Measurements from ENCODE around the gene PIGZ. TPM values are rescaled to one million over a fixed set of nuclear protein-coding genes. Genes with fewer than 3 reads are reported as not detected.
A peak's percentile ranks its signal among the peaks of the same experiment; 100 is the strongest.

PIGZ gene
- total RNA-seq, 6 donors from 2014 or later = 3.4 to 16.8 (median 7.3) TPM

GRCh38 chr3:196969134-196969659, 564 bp upstream of the PIGZ start:
- Histone ChIP-seq H3K27ac (peak overlapping the region; percentile 70 to 89 (median 80)), H3K27me3 (no peaks in the 10 kb centered on the region), H3K36me3 (no peaks in the 10 kb centered on the region), H3K4me3 (peak overlapping the region; percentile 74 to 98 (median 92)), H3K9me3 (no peaks in the 10 kb centered on the region), H3K4me1 (peaks cover 8 to 26% (median 11%) of the 10 kb centered on the region in 4 donors)
- ATAC-seq (ENCODE audit: low FRiP score in 2 of 2) = peak in 1 of 2 donors; percentile 53
- TF ChIP-seq POLR2AphosphoS5 (IDR thresholded peaks at IDR 0.05) (no peak), POLR2A (IDR thresholded peaks at IDR 0.05) (no peak), EP300 (IDR thresholded peaks at IDR 0.05) (no peak), CTCF (IDR thresholded peaks at IDR 0.05) (no peak)
- WGBS, 2 donors = 0 to 5% methylated on average over 4 of the region's 72 CpGs
- peak; percentile 51 to 90 for DNase-seq

GRCh38 chr3:196967412-196968232, 1.0 kb downstream of the PIGZ start:
- H3K4me3 ChIP-seq = peak overlapping the region; percentile 74 to 98 (median 86)
- H3K27me3 ChIP-seq = no peaks in the 10 kb centered on the region
- no peaks in the 10 kb centered on the region for H3K9me3 ChIP-seq
- peaks cover 8 to 26% (median 11%) of the 10 kb centered on the region in 4 donors for H3K4me1 ChIP-seq
- DNase-seq (peak in 1 of 2 donors; percentile 50), ATAC-seq (ENCODE audit: low FRiP score in 2 of 2) (no peak)
- 69 to 79% methylated on average over 33 to 35 of the region's 35 CpGs for WGBS, 2 donors
- no peak for TF ChIP-seq POLR2A (IDR thresholded peaks at IDR 0.05)
- no peak for TF ChIP-seq POLR2AphosphoS5 (IDR thresholded peaks at IDR 0.05)
- TF ChIP-seq CTCF (IDR thresholded peaks at IDR 0.05) = no peak
- TF ChIP-seq EP300 (IDR thresholded peaks at IDR 0.05) = no peak
- no peaks in the 10 kb centered on the region for H3K36me3 ChIP-seq
- H3K27ac ChIP-seq = no peak overlapping the region

- no peak for TF ChIP-seq CTCF (IDR thresholded peaks at IDR 0.05)
- no peak for TF ChIP-seq EP300 (IDR thresholded peaks at IDR 0.05)
- no peak for TF ChIP-seq POLR2AphosphoS5 (IDR thresholded peaks at IDR 0.05)
- TF ChIP-seq POLR2A (IDR thresholded peaks at IDR 0.05) = no peak
- Histone ChIP-seq H3K36me3 (no peaks in the 10 kb centered on the region), H3K4me3 (no peak overlapping the region), H3K27ac (no peak overlapping the region), H3K4me1 (peaks cover 8 to 26% (median 11%) of the 10 kb centered on the region in 4 donors), H3K27me3 (no peaks in the 10 kb centered on the region), H3K9me3 (no peaks in the 10 kb centered on the region)
- ATAC-seq (ENCODE audit: low FRiP score in 2 of 2) = no peak
- WGBS, 2 donors = 79 to 82% methylated on average over 40 to 44 of the region's 47 CpGs
- DNase-seq = peak in 1 of 2 donors; percentile 77
These were observed 1.9 kb downstream of the PIGZ start for GRCh38 chr3:196966526-196967401.

GRCh38 chr3:196965804-196966173, 2.8 kb downstream of the PIGZ start:
- TF ChIP-seq POLR2AphosphoS5 (IDR thresholded peaks at IDR 0.05) (no peak), POLR2A (IDR thresholded peaks at IDR 0.05) (no peak), CTCF (IDR thresholded peaks at IDR 0.05) (no peak), EP300 (IDR thresholded peaks at IDR 0.05) (no peak)
- H3K9me3 ChIP-seq = no peaks in the 10 kb centered on the region
- no peak for DNase-seq
- no peaks in the 10 kb centered on the region for H3K27me3 ChIP-seq
- ATAC-seq (ENCODE audit: low FRiP score in 2 of 2) = no peak
- H3K4me1 ChIP-seq = peaks cover 8 to 26% (median 11%) of the 10 kb centered on the region in 4 donors
- WGBS, 2 donors = 95 to 96% methylated on average over 10 of the region's 10 CpGs
- H3K36me3 ChIP-seq = no peaks in the 10 kb centered on the region
- H3K4me3 ChIP-seq = no peak overlapping the region
- no peak overlapping the region for H3K27ac ChIP-seq
